Ascending aorta (tissue), 2 donors: ENCODE results near the gene ELOVL2. TPM values are rescaled to one million over a fixed set of nuclear protein-coding genes. Genes with fewer than 3 reads are reported as not detected.
"Not testable (repeated sequence)": the region's sequence is repeated elsewhere in the genome, so short reads cannot be mapped to it uniquely, and the experiment has no call there.

Source experiments
- DNase-seq, 2 donors: peaks; one replicate each; pipeline ENCODE4 v3.0.0-alpha.2; 2019; ENCODE audit warnings: low spot score in 2 of 2
- H3K27ac ChIP-seq, 2 donors: fragments of 200-600 bp; sonication (generic); one replicate each; pipeline ENCODE4 v1.5.1; 2016 to 2017; ENCODE audit warnings: mild to moderate bottlenecking in 1 of 2
- H3K27me3 ChIP-seq: fragments of 200-600 bp; sonication (generic); one replicate; pipeline ENCODE4 v1.5.1; 2017
- H3K36me3 ChIP-seq, 2 donors: fragments of 200-600 bp; sonication (generic); one replicate each; pipeline ENCODE4 v1.5.1; 2016
- H3K4me1 ChIP-seq, 2 donors: fragments of 200-600 bp; sonication (generic); one replicate each; pipeline ENCODE4 v1.5.1; 2016 to 2017; ENCODE audit warnings: mild to moderate bottlenecking in 1 of 2
- H3K4me3 ChIP-seq, 2 donors: fragments of 200-600 bp; sonication (generic); one replicate each; pipeline ENCODE4 v1.5.1; 2016 to 2017; ENCODE audit warnings: mild to moderate bottlenecking in 1 of 2
- H3K9me3 ChIP-seq, 2 donors: fragments of 200-600 bp; sonication (generic); one replicate each; pipeline ENCODE4 v1.5.1; 2016
- intact Hi-C: fragments of 100-400 bp; cut with DNase I; formaldehyde crosslinking; loops from one replicate; pipeline ENCODE4 v1.15.1; 2023
- total RNA-seq: library from RNA; depleted of rRNA; stranded (reverse); fragments of >200 nt; gene quantifications from one replicate; pipeline ENCODE4 v1.1.0, GENCODE V29; 2016
- TF ChIP-seq, protein P1 (sequence below), 3 experiments: fragments of 200-600 bp in 2 of 3; fragments of 450-650 bp in 1 of 3; sonication (generic) in 2 of 3; IDR thresholded peaks; one replicate each; pipeline ENCODE4 v1.5.1; 2016 to 2019; ENCODE audit warnings: antibody characterized with exemption in 3 of 3, mild to moderate bottlenecking in 1 of 3, moderate library complexity in 1 of 3

Gene ELOVL2
- total RNA-seq, 1 donor from 2014 or later, result 0.11 TPM

DNA sequence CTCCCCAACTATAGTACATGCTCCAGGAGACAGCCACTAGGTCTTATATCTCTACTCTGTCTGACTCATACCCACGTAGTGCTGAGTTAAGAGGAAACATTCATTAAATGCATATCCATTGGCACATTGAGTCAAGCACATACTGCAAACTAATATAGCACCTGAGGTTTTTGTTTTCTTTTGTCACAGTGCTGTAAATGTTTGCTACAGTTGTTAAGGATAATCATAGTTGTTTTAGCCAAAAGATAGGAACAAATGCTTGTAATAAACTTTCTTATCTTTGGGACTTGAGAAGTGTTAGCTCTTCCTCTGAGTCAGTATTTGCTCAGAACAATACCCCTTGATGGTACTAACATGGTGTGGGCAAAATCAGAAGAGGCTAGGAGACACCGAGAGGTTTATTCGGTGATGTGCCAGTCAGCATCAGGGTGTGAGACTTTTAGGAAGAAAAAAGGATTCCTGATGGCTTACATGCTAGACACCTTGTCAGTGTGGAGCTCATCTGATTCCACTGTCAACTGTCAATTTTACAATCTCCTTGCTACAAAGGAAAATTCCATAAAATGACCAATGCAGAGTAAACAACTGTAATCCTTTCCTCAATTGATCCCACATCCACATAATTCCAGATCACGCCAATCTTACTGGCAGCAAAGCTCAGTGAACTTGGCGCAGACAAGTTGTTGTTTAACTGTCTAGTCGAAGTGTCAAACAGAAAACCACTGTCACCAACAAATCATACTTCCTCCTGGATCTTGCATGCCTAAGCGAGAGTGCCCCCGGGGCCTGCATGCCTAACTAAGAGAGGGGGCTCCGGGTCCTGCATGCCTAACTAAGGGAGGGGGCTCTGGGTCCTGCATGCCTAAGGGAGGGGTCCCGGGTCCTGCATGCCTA lies 36.1 kb downstream of the ELOVL2 start:
- TF ChIP-seq, protein P1, sequence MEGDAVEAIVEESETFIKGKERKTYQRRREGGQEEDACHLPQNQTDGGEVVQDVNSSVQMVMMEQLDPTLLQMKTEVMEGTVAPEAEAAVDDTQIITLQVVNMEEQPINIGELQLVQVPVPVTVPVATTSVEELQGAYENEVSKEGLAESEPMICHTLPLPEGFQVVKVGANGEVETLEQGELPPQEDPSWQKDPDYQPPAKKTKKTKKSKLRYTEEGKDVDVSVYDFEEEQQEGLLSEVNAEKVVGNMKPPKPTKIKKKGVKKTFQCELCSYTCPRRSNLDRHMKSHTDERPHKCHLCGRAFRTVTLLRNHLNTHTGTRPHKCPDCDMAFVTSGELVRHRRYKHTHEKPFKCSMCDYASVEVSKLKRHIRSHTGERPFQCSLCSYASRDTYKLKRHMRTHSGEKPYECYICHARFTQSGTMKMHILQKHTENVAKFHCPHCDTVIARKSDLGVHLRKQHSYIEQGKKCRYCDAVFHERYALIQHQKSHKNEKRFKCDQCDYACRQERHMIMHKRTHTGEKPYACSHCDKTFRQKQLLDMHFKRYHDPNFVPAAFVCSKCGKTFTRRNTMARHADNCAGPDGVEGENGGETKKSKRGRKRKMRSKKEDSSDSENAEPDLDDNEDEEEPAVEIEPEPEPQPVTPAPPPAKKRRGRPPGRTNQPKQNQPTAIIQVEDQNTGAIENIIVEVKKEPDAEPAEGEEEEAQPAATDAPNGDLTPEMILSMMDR (IDR thresholded peaks at IDR 0.05), result no peak
- Histone ChIP-seq H3K4me3 (no peak overlapping the region), H3K36me3 (no peaks in the 10 kb centered on the region), H3K4me1 (no peaks in the 10 kb centered on the region), H3K27ac (no peak overlapping the region), H3K9me3 (no peaks in the 10 kb centered on the region), H3K27me3 (no peaks in the 10 kb centered on the region)
- no peak for DNase-seq
- intact Hi-C loops, result no loop called here

GRCh38 chr6:11006061-11006460 lies 38.0 kb downstream of the ELOVL2 start:
- Histone ChIP-seq H3K27me3 (no peaks in the 10 kb centered on the region), H3K27ac (no peak overlapping the region), H3K36me3 (no peaks in the 10 kb centered on the region), H3K4me1 (no peaks in the 10 kb centered on the region), H3K9me3 (no peaks in the 10 kb centered on the region), H3K4me3 (no peak overlapping the region)
- intact Hi-C loops, result no loop called here
- no peak for DNase-seq
- TF ChIP-seq, protein P1 (IDR thresholded peaks at IDR 0.05), result no peak

DNA sequence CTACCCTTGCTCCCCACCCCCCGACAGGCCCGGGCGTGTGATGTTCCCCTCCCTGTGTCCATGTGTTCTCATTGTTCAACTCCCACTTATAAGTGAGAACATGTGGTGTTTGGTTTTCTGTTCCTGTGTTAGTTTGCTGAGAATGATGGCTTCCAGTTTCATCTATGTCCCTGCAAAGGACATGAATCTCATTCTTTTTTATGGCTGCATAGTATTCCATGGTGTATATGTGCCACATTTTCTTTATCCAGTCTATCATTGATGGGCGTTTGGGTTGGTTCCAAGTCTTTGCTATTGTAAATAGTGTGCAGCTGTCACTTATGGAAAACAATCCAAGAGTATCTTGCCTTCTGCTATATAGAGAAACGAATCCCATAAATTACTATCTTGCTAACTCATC lies 40.8 kb downstream of the ELOVL2 start:
- H3K4me1 ChIP-seq, H3K27ac ChIP-seq, intact Hi-C loops, H3K4me3 ChIP-seq, H3K36me3 ChIP-seq, DNase-seq, H3K9me3 ChIP-seq, H3K27me3 ChIP-seq: not testable (repeated sequence)

- intact Hi-C loops, result no loop called here
- TF ChIP-seq, protein P1 (IDR thresholded peaks at IDR 0.05), result no peak
Measured at GRCh38 chr6:11002176-11002575, 41.9 kb downstream of the ELOVL2 start.

DNA sequence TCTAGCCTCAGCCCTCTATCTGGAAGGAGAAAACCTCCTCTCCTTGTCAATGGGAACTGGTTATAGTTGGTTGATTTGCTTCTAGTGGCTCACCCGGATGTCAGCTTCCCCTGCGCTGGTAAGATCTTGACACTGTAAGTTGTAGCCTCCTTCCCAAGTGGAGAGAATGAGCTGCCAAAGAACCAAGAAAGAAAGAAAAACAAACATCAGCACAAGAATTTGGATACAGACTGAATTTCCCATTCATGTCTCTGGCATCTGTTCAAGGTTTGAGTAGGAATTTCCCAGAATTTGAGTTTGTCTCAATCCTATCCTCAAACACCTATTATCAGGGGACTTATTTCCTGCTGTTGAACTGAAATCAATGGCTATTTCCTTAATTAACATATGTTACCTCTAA lies 44.1 kb downstream of the ELOVL2 start:
- no peaks in the 10 kb centered on the region for H3K27me3 ChIP-seq
- H3K4me3 ChIP-seq, result no peak overlapping the region
- intact Hi-C loops, result no loop called here
- no peaks in the 10 kb centered on the region for H3K36me3 ChIP-seq
- no peaks in the 10 kb centered on the region for H3K9me3 ChIP-seq
- DNase-seq, result no peak
- TF ChIP-seq, protein P1 (IDR thresholded peaks at IDR 0.05), result no peak
- H3K4me1 ChIP-seq, result no peaks in the 10 kb centered on the region
- no peak overlapping the region for H3K27ac ChIP-seq

More at GRCh38 chr6:11002176-11002575, 41.9 kb downstream of the ELOVL2 start:
- Histone ChIP-seq H3K9me3 (no peaks in the 10 kb centered on the region), H3K36me3 (no peaks in the 10 kb centered on the region), H3K4me3 (no peak overlapping the region), H3K27me3 (no peaks in the 10 kb centered on the region), H3K4me1 (no peaks in the 10 kb centered on the region), H3K27ac (no peak overlapping the region)
- no peak for DNase-seq

DNA sequence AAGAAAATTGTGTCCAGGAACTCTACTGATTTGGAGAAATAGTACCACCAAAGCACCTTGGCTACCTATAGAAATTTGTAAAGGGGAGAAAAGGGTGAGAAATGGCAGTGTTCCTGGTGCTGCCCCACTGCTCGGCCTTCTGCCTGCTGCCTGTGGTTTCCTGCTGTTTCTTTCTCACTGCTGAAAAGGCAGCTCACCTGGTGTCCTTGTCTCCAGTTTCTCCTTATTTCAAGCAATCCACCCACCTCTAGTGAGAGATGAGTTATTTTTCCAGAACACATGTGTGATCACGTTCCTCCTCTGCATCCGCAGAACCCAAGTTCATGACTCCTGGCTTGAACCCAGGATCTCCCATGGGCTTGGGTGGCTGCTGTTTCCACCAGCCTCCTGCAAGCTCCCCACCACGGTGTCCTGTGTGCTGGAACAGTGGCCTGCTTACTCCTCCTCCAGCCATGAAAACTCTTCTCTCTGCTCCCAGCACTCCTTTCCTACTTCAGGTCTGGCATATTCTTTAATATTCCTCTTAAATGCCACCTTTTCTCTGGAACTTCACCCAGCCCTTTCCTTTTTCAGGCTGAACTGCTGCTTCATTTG lies 48.9 kb downstream of the ELOVL2 start:
- Histone ChIP-seq H3K9me3 (no peaks in the 10 kb centered on the region), H3K4me3 (no peak overlapping the region), H3K27ac (no peak overlapping the region), H3K36me3 (no peaks in the 10 kb centered on the region), H3K4me1 (no peaks in the 10 kb centered on the region), H3K27me3 (no peaks in the 10 kb centered on the region)
- intact Hi-C loops, result no loop called here
- TF ChIP-seq, protein P1 (IDR thresholded peaks at IDR 0.05), result no peak
- DNase-seq, result no peak
